Medulla oblongata (tissue), 1 donor: ENCODE data around the gene RIMBP2.

Experiments used
- DNase-seq: peaks from one replicate; pipeline ENCODE4 v3.0.0-alpha.2; 2015; ENCODE audit errors: extremely low spot score

The RIMBP2 gene

GRCh38 chr12:130540376-130540775 lies 175.7 kb downstream of the RIMBP2 start:
- DNase-seq: no peak

- DNase-seq: no peak
Measured at GRCh38 chr12:130538343-130539095, 177.6 kb downstream of the RIMBP2 start.

GRCh38 chr12:130537655-130538054 lies 178.4 kb downstream of the RIMBP2 start:
- no peak for DNase-seq

GRCh38 chr12:130537051-130537450 lies 179.0 kb downstream of the RIMBP2 start:
- no peak for DNase-seq

- DNase-seq: no peak
Measured at GRCh38 chr12:130530429-130530828, 185.7 kb downstream of the RIMBP2 start.

- DNase-seq: no peak
Measured at GRCh38 chr12:130529781-130530180, 186.3 kb downstream of the RIMBP2 start.

GRCh38 chr12:130527239-130527638 lies 188.9 kb downstream of the RIMBP2 start:
- DNase-seq: no peak

GRCh38 chr12:130526813-130527212 lies 189.3 kb downstream of the RIMBP2 start:
- no peak for DNase-seq

GRCh38 chr12:130525384-130526172 lies 190.5 kb downstream of the RIMBP2 start:
- no peak for DNase-seq

GRCh38 chr12:130524759-130525158 lies 191.3 kb downstream of the RIMBP2 start:
- DNase-seq: no peak

- DNase-seq: no peak
Measured at GRCh38 chr12:130523863-130524614, 192.1 kb downstream of the RIMBP2 start.

GRCh38 chr12:130523208-130523607 lies 192.9 kb downstream of the RIMBP2 start:
- DNase-seq: no peak

GRCh38 chr12:130522244-130522834 lies 193.8 kb downstream of the RIMBP2 start:
- DNase-seq: no peak

- no peak for DNase-seq
Measured at GRCh38 chr12:130521375-130522124, 194.5 kb downstream of the RIMBP2 start.

GRCh38 chr12:130520784-130521183 lies 195.3 kb downstream of the RIMBP2 start:
- DNase-seq: no peak

GRCh38 chr12:130517588-130517987 lies 198.5 kb downstream of the RIMBP2 start:
- DNase-seq: no peak

- DNase-seq: no peak
Measured at GRCh38 chr12:130514149-130514551, 201.9 kb downstream of the RIMBP2 start.

- DNase-seq: no peak
Measured at GRCh38 chr12:130513556-130513955, 202.5 kb downstream of the RIMBP2 start.

GRCh38 chr12:130511285-130511684 lies 204.8 kb downstream of the RIMBP2 start:
- DNase-seq: no peak

GRCh38 chr12:130509454-130509853 lies 206.6 kb downstream of the RIMBP2 start:
- no peak for DNase-seq

- no peak for DNase-seq
Measured at GRCh38 chr12:130508847-130509246, 207.3 kb downstream of the RIMBP2 start.
